DOHH2 (cell line): Measurements from ENCODE around the gene FGF9.

Experiments used
- EZH2phosphoT487 ChIP-seq: fragments of 200-600 bp; sonication (generic); IDR thresholded peaks from 2 replicates; pipeline ENCODE4 v1.6.1; 2017; ENCODE audit warnings: borderline replicate concordance, mild to moderate bottlenecking, antibody characterized with exemption, low read length, moderate library complexity, mixed read lengths
- TF ChIP-seq, protein P1 (sequence below): fragments of 200-600 bp; sonication (generic); IDR thresholded peaks from one replicate; pipeline ENCODE4 v1.5.1; 2014; ENCODE audit warnings: antibody characterized with exemption, mild to moderate bottlenecking, low read depth, low read length; ENCODE audit not compliant: poor library complexity, severe bottlenecking

DNA sequence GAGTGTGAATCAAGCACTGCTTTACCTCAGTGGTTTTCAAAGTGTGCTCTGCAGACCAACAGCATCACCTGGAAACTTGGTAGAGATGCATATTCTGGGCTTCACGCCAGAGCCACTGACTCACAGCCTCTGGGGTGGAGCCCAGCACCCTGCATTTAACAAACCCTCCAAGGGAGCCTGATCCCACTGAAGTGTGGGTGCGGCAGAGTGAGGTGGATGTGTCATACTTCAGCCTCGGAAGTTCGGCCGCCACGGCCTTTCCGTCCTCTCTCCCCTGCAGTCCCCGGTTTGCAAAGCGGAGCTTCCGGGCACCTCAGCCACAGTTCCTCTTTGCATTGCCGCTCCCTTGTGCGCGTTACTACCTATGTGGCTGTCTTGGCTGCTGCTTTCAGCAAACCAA is 33.6 kb upstream of the FGF9 start:
- TF ChIP-seq, protein P1, sequence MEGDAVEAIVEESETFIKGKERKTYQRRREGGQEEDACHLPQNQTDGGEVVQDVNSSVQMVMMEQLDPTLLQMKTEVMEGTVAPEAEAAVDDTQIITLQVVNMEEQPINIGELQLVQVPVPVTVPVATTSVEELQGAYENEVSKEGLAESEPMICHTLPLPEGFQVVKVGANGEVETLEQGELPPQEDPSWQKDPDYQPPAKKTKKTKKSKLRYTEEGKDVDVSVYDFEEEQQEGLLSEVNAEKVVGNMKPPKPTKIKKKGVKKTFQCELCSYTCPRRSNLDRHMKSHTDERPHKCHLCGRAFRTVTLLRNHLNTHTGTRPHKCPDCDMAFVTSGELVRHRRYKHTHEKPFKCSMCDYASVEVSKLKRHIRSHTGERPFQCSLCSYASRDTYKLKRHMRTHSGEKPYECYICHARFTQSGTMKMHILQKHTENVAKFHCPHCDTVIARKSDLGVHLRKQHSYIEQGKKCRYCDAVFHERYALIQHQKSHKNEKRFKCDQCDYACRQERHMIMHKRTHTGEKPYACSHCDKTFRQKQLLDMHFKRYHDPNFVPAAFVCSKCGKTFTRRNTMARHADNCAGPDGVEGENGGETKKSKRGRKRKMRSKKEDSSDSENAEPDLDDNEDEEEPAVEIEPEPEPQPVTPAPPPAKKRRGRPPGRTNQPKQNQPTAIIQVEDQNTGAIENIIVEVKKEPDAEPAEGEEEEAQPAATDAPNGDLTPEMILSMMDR, result no peak
- no peak for TF ChIP-seq EZH2phosphoT487
